ENCODE measurements around the gene ZAR1. TPM values are rescaled to one million over a fixed set of nuclear protein-coding genes. Genes with fewer than 3 reads are reported as not detected.

The ZAR1 gene
- total RNA-seq, 6 experiments from 2014 or later = not detected

GRCh38 chr4:48503233-48504025 lies 13.4 kb downstream of the ZAR1 start:
- no peaks in the 10 kb centered on the region for H3K27me3 Mint-ChIP-seq (ENCODE audit: insufficient read depth)
- TF ChIP-seq, protein P1, sequence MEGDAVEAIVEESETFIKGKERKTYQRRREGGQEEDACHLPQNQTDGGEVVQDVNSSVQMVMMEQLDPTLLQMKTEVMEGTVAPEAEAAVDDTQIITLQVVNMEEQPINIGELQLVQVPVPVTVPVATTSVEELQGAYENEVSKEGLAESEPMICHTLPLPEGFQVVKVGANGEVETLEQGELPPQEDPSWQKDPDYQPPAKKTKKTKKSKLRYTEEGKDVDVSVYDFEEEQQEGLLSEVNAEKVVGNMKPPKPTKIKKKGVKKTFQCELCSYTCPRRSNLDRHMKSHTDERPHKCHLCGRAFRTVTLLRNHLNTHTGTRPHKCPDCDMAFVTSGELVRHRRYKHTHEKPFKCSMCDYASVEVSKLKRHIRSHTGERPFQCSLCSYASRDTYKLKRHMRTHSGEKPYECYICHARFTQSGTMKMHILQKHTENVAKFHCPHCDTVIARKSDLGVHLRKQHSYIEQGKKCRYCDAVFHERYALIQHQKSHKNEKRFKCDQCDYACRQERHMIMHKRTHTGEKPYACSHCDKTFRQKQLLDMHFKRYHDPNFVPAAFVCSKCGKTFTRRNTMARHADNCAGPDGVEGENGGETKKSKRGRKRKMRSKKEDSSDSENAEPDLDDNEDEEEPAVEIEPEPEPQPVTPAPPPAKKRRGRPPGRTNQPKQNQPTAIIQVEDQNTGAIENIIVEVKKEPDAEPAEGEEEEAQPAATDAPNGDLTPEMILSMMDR (IDR thresholded peaks at IDR 0.05) = no peak
- peaks cover 6% of the 10 kb centered on the region for H3K36me3 Mint-ChIP-seq (ENCODE audit: low read depth)
- peaks cover 13% of the 10 kb centered on the region for H3K4me1 Mint-ChIP-seq (ENCODE audit: low read depth)
- no peak for DNase-seq
- no peaks in the 10 kb centered on the region for H3K9me3 Mint-ChIP-seq
- no peak overlapping the region for H3K27ac Mint-ChIP-seq
- H3K4me3 Mint-ChIP-seq = no peak overlapping the region

- DNase-seq = no peak
- H3K4me3 Mint-ChIP-seq = no peak overlapping the region
- H3K9me3 Mint-ChIP-seq = no peaks in the 10 kb centered on the region
- H3K36me3 Mint-ChIP-seq (ENCODE audit: low read depth) = peaks cover 10% of the 10 kb centered on the region
- no peak overlapping the region for H3K27ac Mint-ChIP-seq
- H3K4me1 Mint-ChIP-seq (ENCODE audit: low read depth) = peaks cover 13% of the 10 kb centered on the region
- TF ChIP-seq, protein P1 (IDR thresholded peaks at IDR 0.05) = no peak
- no peaks in the 10 kb centered on the region for H3K27me3 Mint-ChIP-seq (ENCODE audit: insufficient read depth)
Observed at GRCh38 chr4:48504026-48504330, 13.9 kb downstream of the ZAR1 start.

- Mint-ChIP-seq H3K9me3 (no peaks in the 10 kb centered on the region), H3K36me3 (ENCODE audit: low read depth) (peaks cover 8% of the 10 kb centered on the region; the same call in 1 of the 2 replicates), H3K4me3 (no peak overlapping the region), H3K27me3 (ENCODE audit: insufficient read depth) (no peaks in the 10 kb centered on the region), H3K4me1 (ENCODE audit: low read depth) (peaks cover 13% of the 10 kb centered on the region), H3K27ac (no peak overlapping the region)
- TF ChIP-seq, protein P1 (IDR thresholded peaks at IDR 0.05) = no peak
- DNase-seq = no peak
Observed at GRCh38 chr4:48504352-48504751, 14.3 kb downstream of the ZAR1 start.

DNA sequence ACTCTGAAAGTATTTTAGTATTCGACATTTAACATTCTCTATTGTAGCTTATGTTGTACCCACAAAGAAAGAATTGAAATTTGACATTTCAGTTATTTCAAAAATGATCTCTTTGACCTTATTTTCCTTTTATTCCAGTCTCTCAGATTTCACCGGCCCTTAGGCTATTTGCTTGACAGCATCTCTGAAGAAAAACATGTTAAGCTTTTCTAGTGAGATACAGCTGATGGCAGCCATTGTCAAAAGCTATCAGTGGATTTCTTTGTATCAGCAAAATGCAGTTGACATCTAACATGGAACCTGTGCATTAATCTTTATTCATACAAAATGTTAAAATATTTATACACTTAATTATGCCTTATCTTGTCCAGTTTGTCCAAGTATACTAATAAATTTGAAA lies 16.7 kb downstream of the ZAR1 start:
- no peak for DNase-seq
- Mint-ChIP-seq H3K27me3 (ENCODE audit: insufficient read depth) (no peaks in the 10 kb centered on the region), H3K4me3 (no peak overlapping the region), H3K36me3 (ENCODE audit: low read depth) (peaks cover 11% of the 10 kb centered on the region), H3K9me3 (no peaks in the 10 kb centered on the region), H3K27ac (no peak overlapping the region), H3K4me1 (ENCODE audit: low read depth) (peaks cover 13% of the 10 kb centered on the region)
- TF ChIP-seq, protein P1 (IDR thresholded peaks at IDR 0.05) = no peak

DNA sequence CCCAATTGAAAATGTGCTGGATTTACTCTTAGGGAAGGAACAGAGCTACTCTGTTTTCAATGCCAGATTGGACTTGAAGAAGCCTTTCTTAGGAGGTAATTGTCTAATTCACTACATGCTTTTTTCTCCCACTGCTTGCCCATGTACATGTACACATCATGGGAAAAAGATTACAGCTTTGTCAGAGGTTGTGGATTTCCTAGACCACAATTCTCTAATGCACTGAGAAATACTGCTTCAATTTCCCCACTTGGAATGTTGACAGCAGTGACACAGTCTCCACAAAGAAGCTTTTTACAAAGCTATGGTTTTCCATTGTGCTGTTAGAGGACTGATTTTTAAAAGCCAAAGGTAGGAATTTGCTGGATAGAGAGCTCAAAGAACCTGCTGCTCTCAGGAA lies 19.5 kb downstream of the ZAR1 start:
- TF ChIP-seq, protein P1 (IDR thresholded peaks at IDR 0.05) = no peak
- H3K4me1 Mint-ChIP-seq (ENCODE audit: low read depth) = no peaks in the 10 kb centered on the region
- no peaks in the 10 kb centered on the region for H3K27me3 Mint-ChIP-seq (ENCODE audit: insufficient read depth)
- no peak overlapping the region for H3K27ac Mint-ChIP-seq
- no peak overlapping the region for H3K4me3 Mint-ChIP-seq
- peaks cover 12% of the 10 kb centered on the region for H3K36me3 Mint-ChIP-seq (ENCODE audit: low read depth)
- no peaks in the 10 kb centered on the region for H3K9me3 Mint-ChIP-seq
- DNase-seq = no peak
